Mesendoderm (in vitro differentiated cells): ENCODE measurements around the gene DUT.

Source experiments
- DNase-seq: peaks from one replicate; pipeline ENCODE4 v3.0.0; 2013
- H2AK5ac ChIP-seq: 2 replicates; pipeline ENCODE4 v1.6.1; 2013; ENCODE audit warnings: low read length, inconsistent platforms
- H2BK120ac ChIP-seq: 2 replicates; pipeline ENCODE4 v1.6.1; 2013; ENCODE audit warnings: low read depth, mild to moderate bottlenecking, low read length, moderate library complexity, mixed read lengths
- H2BK15ac ChIP-seq: replicated peaks from 2 replicates; pipeline ENCODE4 v1.6.1; 2013; ENCODE audit warnings: low read depth, mild to moderate bottlenecking, moderate library complexity
- H2BK5ac ChIP-seq: 2 replicates; pipeline ENCODE4 v1.6.1; 2013; ENCODE audit warnings: low read length, inconsistent platforms
- H3K18ac ChIP-seq: 2 replicates; pipeline ENCODE4 v1.6.1; 2013; ENCODE audit warnings: mild to moderate bottlenecking, low read length, mixed read lengths
- H3K23ac ChIP-seq: one replicate; pipeline ENCODE4 v1.6.1; 2013; ENCODE audit warnings: low read length
- H3K27ac ChIP-seq: 2 replicates; pipeline ENCODE4 v1.5.1; 2013; ENCODE audit warnings: low read depth, mild to moderate bottlenecking, inconsistent platforms, low read length, moderate library complexity
- H3K27me3 ChIP-seq: 2 replicates; pipeline ENCODE4 v1.6.1; 2013; ENCODE audit warnings: low read length, control low read depth, mild to moderate bottlenecking, inconsistent platforms; ENCODE audit not compliant: insufficient read depth, poor library complexity
- H3K36me3 ChIP-seq: 2 replicates; pipeline ENCODE4 v1.6.1; 2013; ENCODE audit warnings: low read length, inconsistent platforms; ENCODE audit not compliant: control insufficient read depth, insufficient read depth
- H3K4ac ChIP-seq: one replicate; pipeline ENCODE4 v1.6.1; 2013; ENCODE audit warnings: low read depth, mild to moderate bottlenecking, low read length, moderate library complexity
- H3K4me1 ChIP-seq: 2 replicates; pipeline ENCODE4 v1.6.1; 2013; ENCODE audit warnings: low read depth, low read length, inconsistent platforms; ENCODE audit not compliant: control insufficient read depth
- H3K4me2 ChIP-seq: 2 replicates; pipeline ENCODE4 v1.6.1; 2013; ENCODE audit warnings: low read length
- H3K4me3 ChIP-seq: 2 replicates; pipeline ENCODE4 v1.5.1; 2013; ENCODE audit warnings: mild to moderate bottlenecking, low read length
- H3K56ac ChIP-seq: one replicate; pipeline ENCODE4 v1.6.1; 2013; ENCODE audit warnings: low read length
- H3K79me1 ChIP-seq: 2 replicates; pipeline ENCODE4 v1.6.1; 2013; ENCODE audit warnings: low read length, inconsistent platforms
- H3K79me2 ChIP-seq: 2 replicates; pipeline ENCODE4 v1.6.1; 2013; ENCODE audit warnings: mild to moderate bottlenecking, low read length; ENCODE audit not compliant: control insufficient read depth, insufficient read depth
- H3K9ac ChIP-seq: 2 replicates; pipeline ENCODE4 v1.6.1; 2013; ENCODE audit warnings: low read length, inconsistent platforms
- H4K5ac ChIP-seq: one replicate; pipeline ENCODE4 v1.6.1; 2013; ENCODE audit warnings: low read length
- H4K8ac ChIP-seq: one replicate; pipeline ENCODE4 v1.6.1; 2013; ENCODE audit warnings: low read depth, mild to moderate bottlenecking, control low read depth, low read length, moderate library complexity
- WGBS: extraction: QIAGEN DNeasy Blood & Tissue Kit; methylation state at CpG from one replicate; pipeline ENCODE4 v1.1.7; 2013; ENCODE audit warnings: low lambda C conversion rate, missing lambda C conversion rate; ENCODE audit not compliant: insufficient coverage; ENCODE audit errors: extremely low coverage; 5-methylcytosine and 5-hydroxymethylcytosine counted together

DUT gene

DNA sequence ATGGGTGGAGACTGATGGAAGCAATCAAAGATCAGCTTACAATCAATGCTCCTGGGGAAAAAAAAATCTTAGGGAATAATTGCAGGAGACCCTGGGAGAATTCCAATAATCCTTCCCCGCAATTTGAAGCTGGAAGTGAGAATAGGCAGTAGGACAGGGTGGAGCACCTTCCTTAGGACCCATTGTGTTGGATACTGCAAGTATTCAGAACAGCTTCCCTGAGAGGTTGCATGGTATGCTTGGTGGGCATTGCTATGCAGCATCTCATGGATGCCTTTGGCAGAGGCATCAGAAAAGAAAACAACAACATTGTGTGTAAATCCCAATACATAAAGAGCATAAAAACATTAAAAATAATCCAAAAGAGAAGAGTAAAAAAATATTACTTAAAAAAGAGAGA lies 24.6 kb upstream of the DUT start:
- no peaks in the 10 kb centered on the region for H3K79me1 ChIP-seq
- H3K9ac ChIP-seq, result no peak overlapping the region
- H3K4me1 ChIP-seq, result peaks cover 3% of the 10 kb centered on the region
- H3K36me3 ChIP-seq, result no peaks in the 10 kb centered on the region
- H3K4me3 ChIP-seq, result no peak overlapping the region
- no peak overlapping the region for H3K18ac ChIP-seq
- H3K27ac ChIP-seq, result no peak overlapping the region
- no peak overlapping the region for H2AK5ac ChIP-seq
- WGBS, result no CpG with 5 or more reads among the region's 1 CpG
- H3K23ac ChIP-seq, result no peak overlapping the region
- H3K4ac ChIP-seq, result no peak overlapping the region
- H3K4me2 ChIP-seq, result no peak overlapping the region
- H3K27me3 ChIP-seq, result no peaks in the 10 kb centered on the region
- no peak overlapping the region for H4K5ac ChIP-seq
- no peak overlapping the region for H2BK15ac ChIP-seq
- no peaks in the 10 kb centered on the region for H3K79me2 ChIP-seq
- H4K8ac ChIP-seq, result no peak overlapping the region
- no peak overlapping the region for H3K56ac ChIP-seq
- no peak for DNase-seq
- no peak overlapping the region for H2BK5ac ChIP-seq
- no peak overlapping the region for H2BK120ac ChIP-seq

DNA sequence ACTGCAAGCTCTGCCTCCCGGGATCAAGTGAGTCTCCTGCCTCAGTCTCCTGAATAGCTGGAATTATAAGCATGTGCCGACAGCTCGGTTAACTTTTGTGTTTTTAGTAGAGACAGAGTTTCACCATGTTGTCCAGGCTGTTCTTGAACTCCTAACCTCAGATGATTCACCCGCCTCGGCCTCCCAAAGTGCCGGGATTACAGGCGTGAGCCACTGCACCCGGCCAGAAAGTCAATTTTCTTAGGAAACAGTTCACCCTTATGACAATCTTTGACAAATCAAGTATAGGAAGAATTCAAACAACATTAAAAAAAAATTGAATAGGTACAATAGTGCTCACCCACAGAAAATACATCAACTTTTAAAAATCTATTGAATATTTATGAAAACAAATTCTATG lies 23.6 kb upstream of the DUT start:
- no CpG with 5 or more reads among the region's 8 CpGs for WGBS
- H4K5ac ChIP-seq, result no peak overlapping the region
- no peak overlapping the region for H3K9ac ChIP-seq

GRCh38 chr15:48309740-48310139 lies 21.5 kb upstream of the DUT start:
- Histone ChIP-seq H3K36me3 (no peaks in the 10 kb centered on the region), H2BK5ac (no peak overlapping the region), H2BK15ac (no peak overlapping the region), H2AK5ac (no peak overlapping the region), H3K56ac (no peak overlapping the region), H3K9ac (no peak overlapping the region), H3K27me3 (no peaks in the 10 kb centered on the region), H3K4me3 (no peak overlapping the region), H4K5ac (no peak overlapping the region), H2BK120ac (no peak overlapping the region), H3K27ac (no peak overlapping the region), H3K4ac (no peak overlapping the region), H3K18ac (no peak overlapping the region), H3K4me1 (no peaks in the 10 kb centered on the region), H4K8ac (no peak overlapping the region), H3K23ac (no peak overlapping the region), H3K79me1 (no peaks in the 10 kb centered on the region), H3K79me2 (no peaks in the 10 kb centered on the region), H3K4me2 (no peak overlapping the region)
- WGBS, result no CpG with 5 or more reads among the region's 2 CpGs
- no peak for DNase-seq

More for the DNA sequence above, 23.6 kb upstream of the DUT start:
- no peak overlapping the region for H3K18ac ChIP-seq
- H3K4me3 ChIP-seq, result no peak overlapping the region
- no peak overlapping the region for H3K56ac ChIP-seq
- no peak overlapping the region for H2BK5ac ChIP-seq
- H4K8ac ChIP-seq, result no peak overlapping the region
- H2BK15ac ChIP-seq, result no peak overlapping the region
- peaks cover 3% of the 10 kb centered on the region for H3K4me1 ChIP-seq
- H2AK5ac ChIP-seq, result no peak overlapping the region
- H3K36me3 ChIP-seq, result no peaks in the 10 kb centered on the region
- no peak overlapping the region for H2BK120ac ChIP-seq
- no peaks in the 10 kb centered on the region for H3K79me2 ChIP-seq
- H3K27me3 ChIP-seq, result no peaks in the 10 kb centered on the region
- H3K27ac ChIP-seq, result no peak overlapping the region
- no peaks in the 10 kb centered on the region for H3K79me1 ChIP-seq
- no peak overlapping the region for H3K4me2 ChIP-seq
- no peak overlapping the region for H3K23ac ChIP-seq
- H3K4ac ChIP-seq, result no peak overlapping the region
- no peak for DNase-seq

DNA sequence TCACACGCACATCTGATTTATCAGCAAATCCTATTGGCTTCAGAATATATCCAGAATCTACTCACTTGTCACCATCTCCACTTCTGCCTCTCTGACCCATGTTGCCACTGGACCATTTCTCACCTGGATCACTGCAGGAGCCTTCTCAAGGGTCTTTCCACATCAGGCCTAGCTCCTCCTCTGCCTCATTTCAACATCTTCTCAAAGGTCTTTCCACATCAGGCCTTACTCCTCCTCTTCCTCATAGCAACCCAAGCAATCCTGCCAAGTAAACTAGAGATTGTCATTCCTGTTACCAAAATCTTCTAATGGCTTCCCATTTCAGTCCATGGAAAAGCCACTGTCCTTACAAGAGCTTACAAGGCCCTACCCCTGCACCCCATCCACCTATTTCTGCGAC lies 18.0 kb upstream of the DUT start:
- no peak overlapping the region for H4K5ac ChIP-seq
- H2BK5ac ChIP-seq, result no peak overlapping the region
- H3K18ac ChIP-seq, result no peak overlapping the region
- H3K27ac ChIP-seq, result no peak overlapping the region
- H3K79me2 ChIP-seq, result no peaks in the 10 kb centered on the region
- no peak overlapping the region for H3K4ac ChIP-seq
- H2AK5ac ChIP-seq, result no peak overlapping the region
- H3K27me3 ChIP-seq, result no peaks in the 10 kb centered on the region
- no peak overlapping the region for H4K8ac ChIP-seq
- no peak for DNase-seq
- H2BK15ac ChIP-seq, result no peak overlapping the region
- no peaks in the 10 kb centered on the region for H3K79me1 ChIP-seq
- H2BK120ac ChIP-seq, result no peak overlapping the region
- WGBS, result no CpG with 5 or more reads among the region's 2 CpGs
- H3K9ac ChIP-seq, result no peak overlapping the region
- no peaks in the 10 kb centered on the region for H3K36me3 ChIP-seq
- H3K4me2 ChIP-seq, result no peak overlapping the region
- H3K23ac ChIP-seq, result no peak overlapping the region
- H3K4me1 ChIP-seq, result no peaks in the 10 kb centered on the region
- H3K56ac ChIP-seq, result no peak overlapping the region
- H3K4me3 ChIP-seq, result no peak overlapping the region

- no peak overlapping the region for H3K4ac ChIP-seq
- H3K4me2 ChIP-seq, result no peak overlapping the region
- no CpG with 5 or more reads among the region's 10 CpGs for WGBS
- no peak overlapping the region for H3K9ac ChIP-seq
- H3K23ac ChIP-seq, result no peak overlapping the region
- H4K5ac ChIP-seq, result no peak overlapping the region
- no peak overlapping the region for H3K4me3 ChIP-seq
- H2AK5ac ChIP-seq, result no peak overlapping the region
- H3K27ac ChIP-seq, result no peak overlapping the region
- H4K8ac ChIP-seq, result no peak overlapping the region
- no peaks in the 10 kb centered on the region for H3K79me1 ChIP-seq
- H3K4me1 ChIP-seq, result no peaks in the 10 kb centered on the region
- no peak overlapping the region for H3K18ac ChIP-seq
- H2BK15ac ChIP-seq, result no peak overlapping the region
- DNase-seq, result peak; percentile 27
- H3K56ac ChIP-seq, result peak overlapping the region; percentile 73
- H2BK5ac ChIP-seq, result no peak overlapping the region
- no peaks in the 10 kb centered on the region for H3K79me2 ChIP-seq
- H3K27me3 ChIP-seq, result no peaks in the 10 kb centered on the region
- no peak overlapping the region for H2BK120ac ChIP-seq
- no peaks in the 10 kb centered on the region for H3K36me3 ChIP-seq
These were observed 16.2 kb upstream of the DUT start for GRCh38 chr15:48315041-48315440.

DNA sequence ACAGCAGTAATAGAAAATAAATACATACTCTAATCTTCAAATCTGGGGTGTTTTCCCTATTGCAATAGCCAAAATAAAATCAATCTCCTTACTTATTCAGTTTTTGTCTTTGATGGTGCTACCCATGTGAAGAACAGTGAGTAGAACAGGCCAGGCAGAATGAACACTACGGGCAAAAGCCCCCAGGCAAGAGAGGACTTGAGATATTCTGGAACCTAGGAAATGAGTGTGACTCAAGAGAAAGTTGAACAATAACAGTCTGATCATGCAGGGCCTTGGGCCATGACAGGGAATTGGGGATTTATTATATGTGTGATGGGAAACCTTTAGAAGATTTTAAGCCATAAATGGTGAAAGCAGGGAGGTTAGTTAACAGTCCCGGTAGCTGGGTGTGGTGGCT lies 14.0 kb upstream of the DUT start:
- Histone ChIP-seq H2BK15ac (no peak overlapping the region), H3K4me2 (no peak overlapping the region), H3K4me3 (no peak overlapping the region), H4K5ac (no peak overlapping the region), H3K9ac (no peak overlapping the region), H2AK5ac (no peak overlapping the region), H3K36me3 (no peaks in the 10 kb centered on the region), H2BK5ac (no peak overlapping the region), H3K27me3 (no peaks in the 10 kb centered on the region), H3K56ac (no peak overlapping the region), H3K79me1 (no peaks in the 10 kb centered on the region), H3K79me2 (no peaks in the 10 kb centered on the region), H3K4ac (no peak overlapping the region), H3K23ac (no peak overlapping the region), H3K4me1 (no peaks in the 10 kb centered on the region), H3K27ac (no peak overlapping the region), H2BK120ac (no peak overlapping the region), H4K8ac (no peak overlapping the region), H3K18ac (no peak overlapping the region)
- no CpG with 5 or more reads among the region's 2 CpGs for WGBS
- DNase-seq, result no peak
